CD14-positive monocyte (primary cell): Measurements from ENCODE around the gene GNS. TPM values are rescaled to one million over a fixed set of nuclear protein-coding genes. Genes with fewer than 3 reads are reported as not detected.

ENCODE experiments used
- DNase-seq, 3 donors: peaks; one replicate each; pipeline ENCODE4 v3.0.0-alpha.2; 2011 to 2022
- H2AFZ ChIP-seq: 2 replicates; pipeline ENCODE4 v1.6.0; 2012; ENCODE audit warnings: mild to moderate bottlenecking, low read depth, low read length, inconsistent platforms; ENCODE audit not compliant: insufficient read depth, poor library complexity, severe bottlenecking
- H3K27ac ChIP-seq, 2 donors: 1 replicate in 1 of 2; 2 replicates in 1 of 2; pipeline ENCODE4 v1.5.1; 2012 to 2013; ENCODE audit warnings: low read length in 2 of 2, control low read depth in 1 of 2, inconsistent platforms in 1 of 2, low read depth in 1 of 2, mild to moderate bottlenecking in 1 of 2
- H3K27me3 ChIP-seq, 2 donors: one replicate each; pipeline versions ENCODE4 v1.6.0 to v1.6.1; 2011 to 2013; ENCODE audit warnings: low read length in 2 of 2; ENCODE audit not compliant: control insufficient read depth in 2 of 2, insufficient read depth in 2 of 2
- H3K36me3 ChIP-seq, 2 donors: replicated peaks in 1 of 2; 1 replicate in 1 of 2; 2 replicates in 1 of 2; pipeline versions ENCODE4 v1.5.1 to v1.6.1; 2012 to 2013; ENCODE audit warnings: low read length in 2 of 2, control low read depth in 1 of 2, inconsistent platforms in 1 of 2, mild to moderate bottlenecking in 1 of 2; ENCODE audit not compliant: insufficient read depth in 2 of 2, control insufficient read depth in 1 of 2
- H3K4me1 ChIP-seq, 2 donors: 1 replicate in 1 of 2; 2 replicates in 1 of 2; pipeline versions ENCODE4 v1.5.1 to v1.6.1; 2012 to 2013; ENCODE audit warnings: low read length in 2 of 2, control low read depth in 1 of 2, inconsistent platforms in 1 of 2, mild to moderate bottlenecking in 1 of 2, moderate library complexity in 1 of 2; ENCODE audit not compliant: insufficient read depth in 2 of 2, control insufficient read depth in 1 of 2
- H3K4me2 ChIP-seq: replicated peaks from 2 replicates; pipeline ENCODE3; 2012; ENCODE audit warnings: low read length, moderate library complexity, mild to moderate bottlenecking; ENCODE audit not compliant: poor library complexity, severe bottlenecking; ENCODE audit errors: extremely low read depth
- H3K4me3 ChIP-seq, 3 experiments: fragments of 200-600 bp in 1 of 3; sonication (generic) in 1 of 3; replicated peaks in 1 of 3; 1 replicate in 2 of 3; 2 replicates in 1 of 3; pipeline ENCODE4 v1.5.1; 2011 to 2013; ENCODE audit warnings: low read length in 3 of 3, mild to moderate bottlenecking in 3 of 3, control low read depth in 2 of 3, low read depth in 2 of 3, inconsistent platforms in 1 of 3, moderate library complexity in 1 of 3
- H3K79me2 ChIP-seq: 2 replicates; pipeline ENCODE4 v1.6.0; 2012; ENCODE audit warnings: mild to moderate bottlenecking, control low read depth, inconsistent platforms, low read length, moderate library complexity; ENCODE audit not compliant: insufficient read depth
- H3K9ac ChIP-seq: 2 replicates; pipeline ENCODE4 v1.6.0; 2017; ENCODE audit warnings: low read length, mild to moderate bottlenecking; ENCODE audit not compliant: insufficient read depth, poor library complexity, severe bottlenecking
- H3K9me3 ChIP-seq, 2 donors: replicated peaks in 1 of 2; 1 replicate in 1 of 2; 2 replicates in 1 of 2; pipeline versions ENCODE4 v1.5.1 to v1.6.1; 2012 to 2013; ENCODE audit warnings: low read length in 2 of 2, control low read depth in 1 of 2; ENCODE audit not compliant: control insufficient read depth in 1 of 2, insufficient read depth in 1 of 2
- H4K20me1 ChIP-seq: 2 replicates; pipeline ENCODE4 v1.6.0; 2012; ENCODE audit warnings: mild to moderate bottlenecking, low read length, control low read depth, moderate library complexity; ENCODE audit not compliant: insufficient read depth
- H3K27ac Mint-ChIP-seq, 7 donors: one replicate each; pipeline ENCODE4 v1.8.0; 2020; ENCODE audit warnings: mild to moderate bottlenecking in 7 of 7, mixed read lengths in 7 of 7, moderate library complexity in 6 of 7, inconsistent platforms in 2 of 7
- H3K27me3 Mint-ChIP-seq, 3 donors: one replicate each; pipeline ENCODE4 v1.8.0; 2021 to 2022; ENCODE audit warnings: low read depth in 3 of 3, mild to moderate bottlenecking in 3 of 3, mixed read lengths in 3 of 3, moderate library complexity in 3 of 3, inconsistent platforms in 1 of 3
- H3K36me3 Mint-ChIP-seq, 2 donors: one replicate each; pipeline ENCODE4 v1.8.0; 2020; ENCODE audit warnings: mixed read lengths in 2 of 2, inconsistent platforms in 1 of 2, mild to moderate bottlenecking in 1 of 2
- H3K4me1 Mint-ChIP-seq: one replicate; pipeline ENCODE4 v1.8.0; 2020; ENCODE audit warnings: mild to moderate bottlenecking, mixed read lengths
- H3K4me3 Mint-ChIP-seq, 2 donors: one replicate each; pipeline ENCODE4 v1.8.0; 2020; ENCODE audit warnings: mild to moderate bottlenecking in 2 of 2, mixed read lengths in 2 of 2, moderate library complexity in 1 of 2
- H3K9me3 Mint-ChIP-seq, 7 donors: one replicate each; pipeline ENCODE4 v1.8.0; 2020 to 2022; ENCODE audit warnings: mixed read lengths in 7 of 7, mild to moderate bottlenecking in 6 of 7, moderate library complexity in 6 of 7, inconsistent platforms in 2 of 7
- CTCF ChIP-seq: fragments of 200-600 bp; IDR thresholded peaks from one replicate; pipeline ENCODE4 v1.8.0; 2022; ENCODE audit warnings: antibody characterized with exemption, mild to moderate bottlenecking
- WGBS: methylation state at CpG from one replicate; pipeline ENCODE4 v1.1.5; 2013; ENCODE audit warnings: missing lambda C conversion rate; ENCODE audit not compliant: insufficient coverage; 5-methylcytosine and 5-hydroxymethylcytosine counted together
- intact Hi-C, 2 donors: fragments of 100-400 bp; cut with micrococcal nuclease; formaldehyde crosslinking; loops; one replicate each; pipeline versions ENCODE4 v1.15.0 to v1.15.1; 2023
- polyA plus RNA-seq, 3 donors: library from polyadenylated mRNA; depleted of rRNA in 1 of 3; unstranded in 2 of 3; stranded (reverse) in 1 of 3; fragments of 300-500 nt in 2 of 3; fragments of >200 nt in 1 of 3; fragmentation: Illumina TruSeq in 2 of 3; gene quantifications; 1 replicate in 2 of 3; 2 replicates in 1 of 3; pipeline ENCODE4 v1.2.3, GENCODE V29; 2012 to 2021

Gene GNS
- polyA plus RNA-seq, 3 donors = 103 to 274 (median 203) TPM

GRCh38 chr12:64735442-64735841, 23.8 kb downstream of the GNS start:
- Histone ChIP-seq H2AFZ (no peak overlapping the region), H3K4me3 (no peak overlapping the region), H4K20me1 (peaks cover 4% of the 10 kb centered on the region), H3K9me3 (no peaks in the 10 kb centered on the region), H3K36me3 (peaks cover 68 to 89% of the 10 kb centered on the region in 2 donors), H3K4me2 (no peak overlapping the region), H3K27ac (peak overlapping the region in 1 of 2 donors; percentile 42), H3K79me2 (peaks cover 6% of the 10 kb centered on the region), H3K4me1 (peaks cover 20% of the 10 kb centered on the region in 2 donors), H3K9ac (no peak overlapping the region), H3K27me3 (no peaks in the 10 kb centered on the region)
- H3K9me3 Mint-ChIP-seq = no peaks in the 10 kb centered on the region
- H3K36me3 Mint-ChIP-seq = peaks cover 82 to 96% of the 10 kb centered on the region in 2 donors
- intact Hi-C loops = loop anchor here in 1 of 2 donors (10.0 kb wide), 1 partner anchor 49 kb away; no protein-coding TSS in a partner anchor
- H3K4me3 Mint-ChIP-seq = no peak overlapping the region
- H3K4me1 Mint-ChIP-seq = peaks cover 42% of the 10 kb centered on the region
- no peak for DNase-seq
- no peak for TF ChIP-seq CTCF
- H3K27me3 Mint-ChIP-seq = peaks cover 0 to 2% (median 2%) of the 10 kb centered on the region in 3 donors
- H3K27ac Mint-ChIP-seq = peak overlapping the region in 1 of 7 donors; percentile 10

GRCh38 chr12:64733857-64734256, 25.3 kb downstream of the GNS start:
- H3K9me3 ChIP-seq = no peaks in the 10 kb centered on the region
- no peak overlapping the region for H3K4me3 Mint-ChIP-seq
- H3K4me3 ChIP-seq = no peak overlapping the region
- H4K20me1 ChIP-seq = peaks cover 4% of the 10 kb centered on the region
- H3K27ac ChIP-seq = peak overlapping the region in 1 of 2 donors; percentile 9
- H2AFZ ChIP-seq = no peak overlapping the region
- intact Hi-C loops = loop anchor here in 1 of 2 donors (10.0 kb wide), 1 partner anchor 51 kb away; no protein-coding TSS in a partner anchor
- no peak for TF ChIP-seq CTCF
- H3K4me1 ChIP-seq = peaks cover 21 to 22% of the 10 kb centered on the region in 2 donors
- no peak overlapping the region for H3K4me2 ChIP-seq
- peak overlapping the region in 2 of 7 donors; percentile 12 to 39 for H3K27ac Mint-ChIP-seq
- WGBS = 100% methylated on average over 3 of the region's 4 CpGs
- peaks cover 6% of the 10 kb centered on the region for H3K79me2 ChIP-seq
- H3K9ac ChIP-seq = no peak overlapping the region
- peaks cover 33% of the 10 kb centered on the region for H3K4me1 Mint-ChIP-seq
- peaks cover 65 to 79% of the 10 kb centered on the region in 2 donors for H3K36me3 ChIP-seq
- peaks cover 73 to 87% of the 10 kb centered on the region in 2 donors for H3K36me3 Mint-ChIP-seq
- H3K27me3 ChIP-seq = no peaks in the 10 kb centered on the region
- peaks cover 0 to 2% (median 0%) of the 10 kb centered on the region in 3 donors for H3K27me3 Mint-ChIP-seq
- no peaks in the 10 kb centered on the region for H3K9me3 Mint-ChIP-seq
- DNase-seq = no peak
